ENCODE data around the gene LRFN5.

- no peak for TF ChIP-seq POLR2A (IDR thresholded peaks at IDR 0.05)
- TF ChIP-seq, protein P1, sequence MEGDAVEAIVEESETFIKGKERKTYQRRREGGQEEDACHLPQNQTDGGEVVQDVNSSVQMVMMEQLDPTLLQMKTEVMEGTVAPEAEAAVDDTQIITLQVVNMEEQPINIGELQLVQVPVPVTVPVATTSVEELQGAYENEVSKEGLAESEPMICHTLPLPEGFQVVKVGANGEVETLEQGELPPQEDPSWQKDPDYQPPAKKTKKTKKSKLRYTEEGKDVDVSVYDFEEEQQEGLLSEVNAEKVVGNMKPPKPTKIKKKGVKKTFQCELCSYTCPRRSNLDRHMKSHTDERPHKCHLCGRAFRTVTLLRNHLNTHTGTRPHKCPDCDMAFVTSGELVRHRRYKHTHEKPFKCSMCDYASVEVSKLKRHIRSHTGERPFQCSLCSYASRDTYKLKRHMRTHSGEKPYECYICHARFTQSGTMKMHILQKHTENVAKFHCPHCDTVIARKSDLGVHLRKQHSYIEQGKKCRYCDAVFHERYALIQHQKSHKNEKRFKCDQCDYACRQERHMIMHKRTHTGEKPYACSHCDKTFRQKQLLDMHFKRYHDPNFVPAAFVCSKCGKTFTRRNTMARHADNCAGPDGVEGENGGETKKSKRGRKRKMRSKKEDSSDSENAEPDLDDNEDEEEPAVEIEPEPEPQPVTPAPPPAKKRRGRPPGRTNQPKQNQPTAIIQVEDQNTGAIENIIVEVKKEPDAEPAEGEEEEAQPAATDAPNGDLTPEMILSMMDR (IDR thresholded peaks at IDR 0.05), result no peak
Observed at GRCh38 chr14:41905394-41905964, 298.8 kb downstream of the LRFN5 start.
